Suprapubic skin (tissue), 4 donors: Measurements from ENCODE around the gene ERCC6L2.

ENCODE experiments used
- CTCF ChIP-seq, 2 donors: fragments of 200-600 bp in 1 of 2; fragments of 450-650 bp in 1 of 2; sonication (generic) in 1 of 2; IDR thresholded peaks; one replicate each; pipeline ENCODE4 v1.5.1; 2016 to 2019; ENCODE audit warnings: antibody characterized with exemption in 2 of 2, mild to moderate bottlenecking in 1 of 2, moderate library complexity in 1 of 2
- EP300 ChIP-seq: sonication (generic); formaldehyde crosslinking; IDR thresholded peaks from one replicate; pipeline ENCODE4 v1.6.1; 2017; ENCODE audit warnings: antibody characterized with exemption
- POLR2A ChIP-seq, 2 donors: fragments of 450-650 bp; IDR thresholded peaks; one replicate each; pipeline ENCODE4 v1.6.1; 2017; ENCODE audit warnings: antibody characterized with exemption in 2 of 2, mild to moderate bottlenecking in 2 of 2, moderate library complexity in 2 of 2
- POLR2AphosphoS5 ChIP-seq, 3 donors: sonication (generic); formaldehyde crosslinking; IDR thresholded peaks; one replicate each; pipeline ENCODE4 v1.6.1; 2017; ENCODE audit warnings: antibody characterized with exemption in 3 of 3

DNA sequence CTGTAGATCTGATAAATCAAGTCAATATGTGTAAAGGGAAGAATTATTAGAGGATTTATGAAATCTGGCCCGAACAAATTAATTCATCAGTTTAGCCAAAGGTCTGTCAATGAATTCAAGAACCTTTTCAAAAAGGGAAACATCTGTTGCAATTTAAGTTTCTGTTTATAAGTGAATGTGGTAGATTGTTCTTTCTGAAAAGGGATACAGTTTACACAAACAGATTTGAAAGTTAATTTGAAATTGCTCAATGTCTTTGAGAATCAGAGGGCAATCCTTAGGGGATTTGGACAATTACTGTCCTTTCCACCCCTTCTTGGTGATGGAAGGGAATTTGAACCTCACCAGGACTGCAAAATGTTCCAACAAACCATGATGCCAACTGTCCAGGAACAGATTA lies 29.7 kb upstream of the ERCC6L2 start:
- TF ChIP-seq CTCF (IDR thresholded peaks at IDR 0.05) = no peak
- no peak for TF ChIP-seq POLR2A (IDR thresholded peaks at IDR 0.05)
- no peak for TF ChIP-seq POLR2AphosphoS5 (IDR thresholded peaks at IDR 0.05)
- no peak for TF ChIP-seq EP300
